Liver (tissue), 9 donors: ENCODE measurements around the gene GNA15. TPM values are rescaled to one million over a fixed set of nuclear protein-coding genes. Genes with fewer than 3 reads are reported as not detected.
"Not testable (repeated sequence)": the region's sequence is repeated elsewhere in the genome, so short reads cannot be mapped to it uniquely, and the experiment has no call there.

Experiments
- DNase-seq: peaks from one replicate; pipeline ENCODE4 v3.0.0-alpha.2; 2017; ENCODE audit warnings: low spot score
- H3K27ac ChIP-seq, 2 donors: one replicate each; pipeline ENCODE4 v1.7.0; 2013; ENCODE audit warnings: inconsistent platforms in 2 of 2, low read length in 2 of 2, control low read depth in 1 of 2, low read depth in 1 of 2, mild to moderate bottlenecking in 1 of 2
- H3K27me3 ChIP-seq, 4 donors: one replicate each; pipeline versions ENCODE4 v1.6.1 to v1.7.0; 2013; ENCODE audit warnings: low read length in 3 of 4, inconsistent platforms in 1 of 4, mild to moderate bottlenecking in 1 of 4, moderate library complexity in 1 of 4; ENCODE audit not compliant: control insufficient read depth in 4 of 4, insufficient read depth in 4 of 4
- H3K36me3 ChIP-seq, 4 donors: one replicate each; pipeline versions ENCODE4 v1.6.1 to v1.7.0; 2013; ENCODE audit warnings: low read length in 3 of 4, mild to moderate bottlenecking in 3 of 4, low read depth in 1 of 4, moderate library complexity in 1 of 4; ENCODE audit not compliant: control insufficient read depth in 4 of 4, insufficient read depth in 3 of 4
- H3K4me1 ChIP-seq, 4 donors: one replicate each; pipeline versions ENCODE4 v1.6.1 to v1.7.0; 2013; ENCODE audit warnings: low read length in 3 of 4, mild to moderate bottlenecking in 3 of 4, moderate library complexity in 1 of 4; ENCODE audit not compliant: control insufficient read depth in 4 of 4, insufficient read depth in 4 of 4
- H3K4me3 ChIP-seq, 3 donors: one replicate each; pipeline versions ENCODE4 v1.6.1 to v1.7.0; 2013; ENCODE audit warnings: low read length in 3 of 3, control low read depth in 1 of 3, low read depth in 1 of 3, mild to moderate bottlenecking in 1 of 3
- H3K9ac ChIP-seq, 2 donors: one replicate each; pipeline ENCODE4 v1.7.0; 2013; ENCODE audit warnings: low read length in 2 of 2, mild to moderate bottlenecking in 2 of 2, moderate library complexity in 2 of 2, control low read depth in 1 of 2, low read depth in 1 of 2
- H3K9me3 ChIP-seq, 4 donors: one replicate each; pipeline versions ENCODE4 v1.6.1 to v1.7.0; 2013; ENCODE audit warnings: low read length in 3 of 4; ENCODE audit not compliant: control insufficient read depth in 4 of 4
- ATF3 ChIP-seq: IDR thresholded peaks from 2 replicates; pipeline ENCODE4 v1.6.1; 2016; ENCODE audit warnings: antibody characterized with exemption
- EGR1 ChIP-seq, 2 donors: IDR thresholded peaks; 2 replicates each; pipeline ENCODE4 v1.6.1; 2016 to 2018; ENCODE audit warnings: antibody characterized with exemption in 2 of 2, low read depth in 2 of 2
- FOXA1 ChIP-seq: IDR thresholded peaks from 2 replicates; pipeline ENCODE4 v1.6.1; 2016; ENCODE audit warnings: antibody characterized with exemption
- FOXA2 ChIP-seq: IDR thresholded peaks from 2 replicates; pipeline ENCODE4 v1.6.1; 2016; ENCODE audit warnings: antibody characterized with exemption
- GABPA ChIP-seq, 2 donors: IDR thresholded peaks in 1 of 2; conservative IDR thresholded peaks in 1 of 2; 2 replicates each; pipeline ENCODE4 v1.6.1; 2016; ENCODE audit warnings: antibody characterized with exemption in 2 of 2, mild to moderate bottlenecking in 1 of 2, moderate library complexity in 1 of 2
- HNF4A ChIP-seq, 2 donors: conservative IDR thresholded peaks; 2 replicates each; pipeline ENCODE4 v1.6.1; 2016; ENCODE audit warnings: antibody characterized with exemption in 2 of 2, mild to moderate bottlenecking in 2 of 2
- HNF4G ChIP-seq: IDR thresholded peaks from 2 replicates; pipeline ENCODE4 v1.6.1; 2016; ENCODE audit warnings: antibody characterized with exemption
- JUND ChIP-seq, 2 donors: IDR thresholded peaks; 2 replicates each; pipeline ENCODE4 v1.6.1; 2016; ENCODE audit warnings: antibody characterized with exemption in 2 of 2
- RAD21 ChIP-seq, 2 donors: IDR thresholded peaks; 2 replicates each; pipeline ENCODE4 v1.6.1; 2016; ENCODE audit warnings: antibody characterized with exemption in 2 of 2, mild to moderate bottlenecking in 2 of 2
- REST ChIP-seq: IDR thresholded peaks from 2 replicates; pipeline ENCODE4 v1.6.1; 2016; ENCODE audit warnings: antibody characterized with exemption, mild to moderate bottlenecking
- RXRA ChIP-seq, 2 donors: IDR thresholded peaks; 2 replicates each; pipeline ENCODE4 v1.6.1; 2017 to 2018; ENCODE audit warnings: antibody characterized with exemption in 2 of 2, mild to moderate bottlenecking in 1 of 2
- SP1 ChIP-seq: IDR thresholded peaks from 2 replicates; pipeline ENCODE4 v1.6.1; 2018; ENCODE audit warnings: antibody characterized with exemption, mild to moderate bottlenecking
- TAF1 ChIP-seq: conservative IDR thresholded peaks from 2 replicates; pipeline ENCODE4 v1.6.1; 2016; ENCODE audit warnings: antibody characterized with exemption, mild to moderate bottlenecking
- WGBS: extraction: QIAGEN DNeasy Blood & Tissue Kit; methylation state at CpG from one replicate; pipeline ENCODE4 v1.1.7; 2013; 5-methylcytosine and 5-hydroxymethylcytosine counted together
- polyA plus RNA-seq, 2 donors: library from polyadenylated mRNA; stranded (reverse) in 1 of 2; unstranded in 1 of 2; fragments of 200-250 nt in 1 of 2; fragments of >200 nt in 1 of 2; fragmentation: Nextera tagmentation in 1 of 2; extraction: Ambion mirVana in 1 of 2; gene quantifications; one replicate each; pipeline versions ENCODE4 v1.2.1 to v1.2.3, GENCODE V29; 2013 to 2015
- total RNA-seq, 2 donors: library from RNA; depleted of rRNA; stranded (reverse); fragments of >200 nt; gene quantifications; one replicate each; pipeline ENCODE4 v1.2.3, GENCODE V29; 2014
- TF ChIP-seq, protein P1 (sequence below): IDR thresholded peaks from 2 replicates; pipeline ENCODE4 v1.6.1; 2016; ENCODE audit warnings: antibody characterized with exemption
- TF ChIP-seq, protein P2 (sequence below): fragments of 150-350 bp; IDR thresholded peaks from 2 replicates; pipeline ENCODE4 v1.5.1; 2017; ENCODE audit warnings: improper control_type of control experiment, low read depth, low read length; ENCODE audit not compliant: missing input control
- TF ChIP-seq, protein P3 (sequence below): IDR thresholded peaks from 2 replicates; pipeline ENCODE4 v1.6.1; 2016; ENCODE audit warnings: antibody characterized with exemption
- donor health status: healthy.
- donor health status: healthy.
- donor health status: healthy.
- donor health status: healthy.
- donor health status: healthy.

Gene GNA15
- total and polyA plus RNA-seq, 4 donors, result 0.11 to 10.4 (median 1.4) TPM

- TF ChIP-seq SP1, result no peak
- TF ChIP-seq JUND (IDR thresholded peaks at IDR 0.05), result no peak
- TF ChIP-seq RXRA (IDR thresholded peaks at IDR 0.05), result no peak
These were observed 48.1 kb upstream of the GNA15 start (continued) for GRCh38 chr19:3087769-3088168.

- H3K36me3 ChIP-seq, H3K9me3 ChIP-seq, H3K9ac ChIP-seq, DNase-seq, H3K27me3 ChIP-seq, H3K27ac ChIP-seq, H3K4me3 ChIP-seq, H3K4me1 ChIP-seq: not testable (repeated sequence)
- WGBS, result 76% methylated on average over 7 of the region's 7 CpGs
These were observed 46.5 kb upstream of the GNA15 start for GRCh38 chr19:3089299-3089855.

GRCh38 chr19:3094601-3095440 is 41.0 kb upstream of the GNA15 start:
- H3K27ac ChIP-seq, result peak overlapping the region; percentile 60 to 76
- peak overlapping the region; percentile 70 to 96 (median 88) for H3K4me3 ChIP-seq
- H3K9ac ChIP-seq, result peak overlapping the region; percentile 83 to 94
- peaks cover 24 to 52% (median 38%) of the 10 kb centered on the region in 4 donors for H3K4me1 ChIP-seq
- no peaks in the 10 kb centered on the region for H3K27me3 ChIP-seq
- DNase-seq, result no peak
- 1% methylated on average over 57 of the region's 57 CpGs for WGBS
- TF ChIP-seq TAF1 (no peak), SP1 (no peak), FOXA1 (no peak), RAD21 (IDR thresholded peaks at IDR 0.05) (no peak), RXRA (IDR thresholded peaks at IDR 0.05) (no peak), REST (no peak), EGR1 (IDR thresholded peaks at IDR 0.05; ENCODE audit: low read depth in 2 of 2) (no peak), HNF4A (conservative IDR thresholded peaks at IDR 0.05) (no peak), FOXA2 (no peak), ATF3 (no peak), HNF4G (no peak), GABPA (IDR thresholded peaks at IDR 0.05 in 1 of 2, conservative IDR thresholded peaks at IDR 0.05 in 1 of 2) (no peak), JUND (IDR thresholded peaks at IDR 0.05) (no peak)
- TF ChIP-seq, protein P1, sequence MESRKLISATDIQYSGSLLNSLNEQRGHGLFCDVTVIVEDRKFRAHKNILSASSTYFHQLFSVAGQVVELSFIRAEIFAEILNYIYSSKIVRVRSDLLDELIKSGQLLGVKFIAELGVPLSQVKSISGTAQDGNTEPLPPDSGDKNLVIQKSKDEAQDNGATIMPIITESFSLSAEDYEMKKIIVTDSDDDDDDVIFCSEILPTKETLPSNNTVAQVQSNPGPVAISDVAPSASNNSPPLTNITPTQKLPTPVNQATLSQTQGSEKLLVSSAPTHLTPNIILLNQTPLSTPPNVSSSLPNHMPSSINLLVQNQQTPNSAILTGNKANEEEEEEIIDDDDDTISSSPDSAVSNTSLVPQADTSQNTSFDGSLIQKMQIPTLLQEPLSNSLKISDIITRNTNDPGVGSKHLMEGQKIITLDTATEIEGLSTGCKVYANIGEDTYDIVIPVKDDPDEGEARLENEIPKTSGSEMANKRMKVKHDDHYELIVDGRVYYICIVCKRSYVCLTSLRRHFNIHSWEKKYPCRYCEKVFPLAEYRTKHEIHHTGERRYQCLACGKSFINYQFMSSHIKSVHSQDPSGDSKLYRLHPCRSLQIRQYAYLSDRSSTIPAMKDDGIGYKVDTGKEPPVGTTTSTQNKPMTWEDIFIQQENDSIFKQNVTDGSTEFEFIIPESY, result no peak
- TF ChIP-seq, protein P2, sequence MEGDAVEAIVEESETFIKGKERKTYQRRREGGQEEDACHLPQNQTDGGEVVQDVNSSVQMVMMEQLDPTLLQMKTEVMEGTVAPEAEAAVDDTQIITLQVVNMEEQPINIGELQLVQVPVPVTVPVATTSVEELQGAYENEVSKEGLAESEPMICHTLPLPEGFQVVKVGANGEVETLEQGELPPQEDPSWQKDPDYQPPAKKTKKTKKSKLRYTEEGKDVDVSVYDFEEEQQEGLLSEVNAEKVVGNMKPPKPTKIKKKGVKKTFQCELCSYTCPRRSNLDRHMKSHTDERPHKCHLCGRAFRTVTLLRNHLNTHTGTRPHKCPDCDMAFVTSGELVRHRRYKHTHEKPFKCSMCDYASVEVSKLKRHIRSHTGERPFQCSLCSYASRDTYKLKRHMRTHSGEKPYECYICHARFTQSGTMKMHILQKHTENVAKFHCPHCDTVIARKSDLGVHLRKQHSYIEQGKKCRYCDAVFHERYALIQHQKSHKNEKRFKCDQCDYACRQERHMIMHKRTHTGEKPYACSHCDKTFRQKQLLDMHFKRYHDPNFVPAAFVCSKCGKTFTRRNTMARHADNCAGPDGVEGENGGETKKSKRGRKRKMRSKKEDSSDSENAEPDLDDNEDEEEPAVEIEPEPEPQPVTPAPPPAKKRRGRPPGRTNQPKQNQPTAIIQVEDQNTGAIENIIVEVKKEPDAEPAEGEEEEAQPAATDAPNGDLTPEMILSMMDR, result no peak
- TF ChIP-seq, protein P3, sequence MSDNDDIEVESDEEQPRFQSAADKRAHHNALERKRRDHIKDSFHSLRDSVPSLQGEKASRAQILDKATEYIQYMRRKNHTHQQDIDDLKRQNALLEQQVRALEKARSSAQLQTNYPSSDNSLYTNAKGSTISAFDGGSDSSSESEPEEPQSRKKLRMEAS, result no peak
- H3K9me3 ChIP-seq, result no peaks in the 10 kb centered on the region
- no peaks in the 10 kb centered on the region for H3K36me3 ChIP-seq
